HL-60/S4 treated with retinoic acid at 250 ng/mL for 4 days and 3 days (cell line): ENCODE measurements around the gene IFFO2.

ENCODE experiments used
- in situ Hi-C: fragments of 300-500 bp; cut with MboI; formaldehyde crosslinking; loops from 2 replicates; pipeline ENCODE4 v1.7.0; 2022; ENCODE audit warnings: low sequenced_read_pairs

Gene IFFO2

DNA sequence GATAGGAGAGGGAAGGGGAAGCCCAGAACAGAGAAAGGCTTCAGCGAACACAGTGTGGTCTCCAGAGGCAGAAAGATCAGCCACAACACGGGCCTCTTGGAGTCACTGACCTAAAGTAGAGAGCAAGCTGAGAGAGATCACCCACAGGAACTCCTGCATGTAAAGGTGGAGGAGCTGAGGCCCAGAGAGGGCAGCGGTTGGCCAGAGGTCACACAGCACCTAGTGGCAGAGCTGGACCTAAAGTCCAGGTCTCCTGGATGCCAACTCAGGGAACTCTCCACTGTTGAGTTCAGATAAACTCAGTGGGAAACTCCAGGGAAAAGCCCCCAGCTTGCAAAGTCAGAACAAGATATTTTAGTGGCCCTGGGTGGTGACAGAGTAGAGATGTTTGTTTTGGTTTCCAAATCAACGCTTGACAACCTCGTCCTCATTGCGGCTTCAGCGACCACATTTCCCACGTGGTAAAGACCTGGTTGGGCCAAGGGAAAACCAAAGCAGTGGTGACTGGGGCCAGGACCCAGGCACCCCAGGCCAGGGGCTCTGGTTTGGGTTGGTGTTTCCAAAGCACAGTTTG is 4.6 kb downstream of the IFFO2 start:
- in situ Hi-C loops, result no loop called here

DNA sequence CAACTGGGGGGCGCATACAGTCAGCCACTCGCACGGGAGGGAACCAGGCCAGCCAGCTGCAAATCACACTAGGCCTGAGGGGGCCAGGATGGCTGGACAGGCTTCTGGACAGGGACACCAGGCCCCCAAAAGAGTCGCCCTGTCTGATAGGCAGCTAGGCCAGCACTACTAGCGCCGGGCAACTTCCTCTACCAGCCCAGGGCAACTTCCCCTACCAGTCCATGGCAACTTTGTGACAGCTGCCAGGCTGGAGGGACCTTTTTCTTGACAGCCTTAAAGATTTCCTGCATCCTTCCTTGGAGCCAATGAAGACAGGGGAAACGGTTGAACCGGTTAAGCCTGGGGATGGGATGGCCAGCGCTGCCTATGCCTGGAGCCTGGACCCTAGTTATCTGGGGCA is 5.1 kb downstream of the IFFO2 start:
- in situ Hi-C loops, result no loop called here

DNA sequence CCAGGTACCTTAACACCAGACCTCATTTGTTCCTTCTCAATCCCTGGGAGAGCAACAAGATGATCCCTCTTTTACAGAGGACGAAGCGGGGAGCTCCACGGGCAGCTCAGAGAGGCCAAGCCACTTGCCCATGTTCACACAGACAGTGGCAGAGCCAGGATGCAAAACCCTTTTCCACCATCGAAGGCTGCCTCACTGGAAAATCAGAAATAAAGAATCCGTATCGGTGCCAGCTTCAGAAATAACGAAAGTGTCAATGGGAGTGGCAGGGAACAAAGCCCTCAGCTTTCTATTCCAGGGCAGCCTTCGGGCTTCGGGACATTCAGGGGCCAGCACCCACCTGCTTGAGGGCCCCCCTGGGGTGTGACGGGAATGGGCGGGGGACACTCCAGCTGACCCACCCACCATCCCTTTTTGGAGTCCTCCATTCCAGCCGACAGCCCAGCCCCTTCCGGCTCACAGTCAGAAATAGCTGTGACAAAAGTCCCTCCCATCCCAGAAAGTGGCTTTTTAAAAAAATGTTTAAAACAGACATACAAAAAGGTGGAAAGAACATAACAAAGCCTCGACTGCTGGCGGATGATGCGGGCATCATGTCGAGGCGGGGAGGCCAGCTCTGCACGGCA is 6.0 kb downstream of the IFFO2 start:
- in situ Hi-C loops, result no loop called here

DNA sequence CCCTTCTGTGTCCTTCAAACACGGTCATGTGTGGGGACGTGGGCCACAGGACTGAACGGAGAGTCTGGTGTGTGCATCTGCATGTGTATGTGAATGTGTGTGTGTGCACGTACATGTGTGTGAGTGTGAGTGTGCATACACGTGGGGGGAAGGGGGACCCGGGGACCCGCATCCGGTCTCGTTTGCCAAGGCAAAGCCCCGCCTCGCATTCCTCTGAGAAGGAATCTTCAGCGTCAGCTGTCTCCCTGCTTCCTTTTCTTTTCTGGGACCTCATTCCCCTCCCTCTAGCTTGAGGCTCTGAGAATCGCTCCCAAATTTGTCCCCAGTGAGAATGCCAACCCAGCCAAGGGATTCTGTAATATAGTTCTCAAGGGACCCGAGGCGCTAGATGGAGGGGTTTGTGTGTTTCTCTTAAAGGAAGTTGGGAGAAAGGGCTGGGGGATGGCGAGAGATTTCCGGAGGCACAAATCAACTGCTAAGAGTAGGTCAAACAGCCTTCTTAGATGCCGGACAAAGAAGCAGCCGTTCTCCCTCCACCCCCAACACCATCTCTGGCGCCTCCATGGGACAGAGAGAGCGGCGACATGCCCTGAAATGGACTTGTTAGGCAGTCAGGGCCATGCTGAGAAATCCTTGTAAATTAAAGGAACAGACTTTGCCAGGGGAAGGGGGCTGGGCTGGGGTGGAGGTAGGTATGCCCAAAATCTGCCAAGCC is 6.6 kb downstream of the IFFO2 start:
- in situ Hi-C loops, result no loop called here

DNA sequence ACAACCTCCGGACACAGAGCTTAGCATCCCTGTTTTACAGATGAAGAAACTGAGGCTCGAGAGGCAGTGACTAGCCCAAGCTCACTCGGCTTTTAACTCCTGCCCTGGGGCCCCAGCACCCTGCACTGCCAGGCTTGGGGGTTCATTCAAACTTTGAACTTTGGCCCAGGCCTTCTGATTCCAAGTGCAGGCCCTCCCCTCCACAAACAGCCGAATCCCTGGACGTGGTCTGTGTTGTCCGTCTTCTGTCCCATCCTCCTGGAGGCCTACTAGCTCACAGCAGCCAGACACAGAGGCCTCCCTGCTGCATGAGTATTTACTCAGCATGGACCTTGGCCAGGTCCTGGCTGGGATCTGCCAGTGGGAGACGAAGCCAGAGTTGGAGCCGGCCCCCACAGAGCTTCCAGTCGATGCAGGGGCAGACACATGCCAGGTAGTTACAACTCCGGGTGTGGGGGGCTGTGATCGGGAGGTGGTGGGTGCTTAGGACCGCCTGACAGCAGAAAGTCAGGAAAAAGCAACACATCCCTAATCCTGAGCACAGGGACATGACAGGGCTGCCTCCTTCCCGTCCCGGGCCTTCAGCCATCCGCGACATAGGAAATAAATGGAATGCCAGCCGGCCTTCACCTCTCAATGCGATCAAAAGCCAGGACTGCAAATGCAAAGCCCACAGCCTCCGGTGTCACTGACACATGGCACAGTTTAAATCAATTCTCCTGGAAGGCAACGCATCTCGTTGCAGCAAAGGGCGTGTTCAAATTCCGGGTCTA is 7.4 kb downstream of the IFFO2 start:
- in situ Hi-C loops, result no loop called here

DNA sequence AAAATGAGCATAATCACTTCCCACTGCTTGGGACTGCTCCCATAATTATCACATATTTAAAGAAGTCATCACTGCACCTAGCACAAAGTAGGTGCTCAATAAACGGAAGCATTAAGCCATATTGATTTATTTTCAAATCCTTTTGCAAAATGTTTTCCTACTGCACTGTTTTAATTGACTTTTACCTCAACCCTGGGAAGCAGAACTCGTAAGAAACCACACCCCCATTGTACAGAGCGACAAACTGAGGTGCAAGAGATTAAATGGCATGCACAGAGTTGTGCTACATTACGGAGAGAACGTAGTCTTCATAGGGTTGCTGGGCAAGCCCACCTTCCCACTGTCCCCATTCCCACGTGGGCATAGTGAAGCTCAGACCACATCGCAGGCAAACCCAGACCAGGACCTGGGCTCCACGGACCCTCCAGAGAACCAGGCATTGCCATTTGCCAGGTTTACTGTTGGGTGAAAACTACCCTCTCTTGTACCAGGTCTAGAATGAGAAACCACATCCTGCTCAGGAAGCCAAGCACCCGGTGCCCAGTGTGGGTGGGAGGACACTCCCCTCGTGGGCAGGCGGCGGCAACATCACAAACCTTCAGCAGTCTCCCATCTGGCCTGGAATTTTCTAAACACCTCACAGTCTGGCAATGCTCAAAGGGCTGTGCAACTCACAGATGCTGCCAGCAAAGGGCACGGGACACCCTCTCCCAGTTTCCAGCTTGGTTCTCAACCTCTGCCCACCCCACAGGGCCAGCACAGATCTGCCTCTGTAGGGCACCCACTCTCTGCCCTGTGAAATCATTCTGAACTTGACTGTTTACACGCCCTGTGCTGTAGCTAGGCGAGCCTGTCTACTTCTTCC is 8.2 kb downstream of the IFFO2 start:
- in situ Hi-C loops, result no loop called here

DNA sequence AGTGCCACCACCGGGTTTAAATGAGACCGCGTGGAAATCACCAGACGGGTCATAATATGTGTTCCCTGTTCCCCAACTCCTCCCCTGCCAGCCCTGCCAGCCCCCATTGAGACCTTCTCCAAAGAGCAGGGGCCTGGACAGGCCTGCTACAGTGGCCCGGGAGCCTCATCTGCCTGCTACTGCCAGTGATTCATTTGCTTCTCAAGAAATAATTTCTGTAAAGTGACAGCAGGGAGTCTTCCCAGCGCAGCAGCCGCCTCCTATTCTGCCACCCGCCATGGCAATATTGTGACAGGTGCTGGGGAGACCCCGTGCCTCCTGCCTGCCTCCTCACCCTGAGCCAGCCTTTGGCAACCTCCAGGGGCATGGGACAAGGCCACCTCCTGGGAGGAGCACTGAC is 8.9 kb downstream of the IFFO2 start:
- in situ Hi-C loops, result no loop called here

DNA sequence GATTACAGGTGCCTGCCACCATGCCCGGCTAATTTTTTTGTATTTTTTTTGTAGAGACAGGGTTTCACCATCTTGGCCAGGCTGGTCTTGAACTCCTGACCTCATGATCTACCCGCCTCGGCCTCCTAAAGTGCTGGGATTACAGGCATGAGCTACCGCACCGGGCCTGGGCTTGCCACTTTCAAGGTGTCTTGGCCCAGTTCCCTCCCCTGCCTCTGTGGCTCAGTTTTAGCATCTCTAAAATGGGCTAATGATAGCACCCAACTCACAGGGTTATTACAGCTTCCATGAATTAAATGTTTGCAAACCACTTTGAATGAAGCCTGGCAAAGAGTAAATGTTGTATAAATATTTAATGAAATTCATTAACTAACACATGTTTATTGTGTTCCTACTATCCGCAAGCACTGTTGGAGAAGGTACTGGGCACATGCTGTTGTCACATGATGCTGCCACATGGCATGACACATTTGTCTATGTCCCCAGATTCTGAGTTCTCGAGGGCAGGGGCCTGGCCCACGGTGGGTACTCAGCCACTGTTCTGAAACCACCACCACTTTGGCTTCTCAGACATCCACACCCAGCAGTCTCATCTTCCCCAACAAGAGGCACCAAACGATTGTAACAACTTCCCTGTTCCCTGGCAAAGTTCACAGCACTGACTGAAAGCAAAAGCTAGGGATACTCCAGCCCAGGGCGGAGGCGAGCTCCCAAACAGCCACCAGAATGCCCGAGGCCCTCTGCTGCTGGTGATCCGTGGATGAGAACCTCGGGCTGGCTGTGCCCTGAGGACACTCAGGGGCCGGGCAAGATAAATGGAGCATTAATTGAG is 9.7 kb downstream of the IFFO2 start:
- in situ Hi-C loops, result no loop called here

DNA sequence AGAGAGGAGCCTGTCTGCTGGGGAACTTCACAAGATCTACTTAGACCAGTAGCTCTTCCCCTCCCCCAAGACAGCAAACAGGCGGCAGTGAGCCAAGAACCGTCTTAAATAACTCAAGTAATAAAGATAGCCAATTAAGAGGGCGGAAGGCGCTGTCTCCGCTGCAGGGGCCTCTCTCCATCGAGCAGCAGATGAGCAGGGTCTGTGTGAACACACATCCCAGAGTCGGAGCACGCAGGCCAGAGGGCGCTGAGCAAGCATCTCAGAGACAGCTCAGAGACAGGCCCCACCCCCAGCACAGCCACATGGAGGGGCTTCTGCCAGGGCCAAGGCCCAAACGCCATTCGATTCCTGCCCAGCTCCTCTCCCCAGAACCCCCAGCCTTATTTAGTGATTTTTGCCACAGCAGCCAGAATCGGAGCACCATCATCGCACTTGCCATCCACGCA is 11.1 kb downstream of the IFFO2 start:
- in situ Hi-C loops, result no loop called here

DNA sequence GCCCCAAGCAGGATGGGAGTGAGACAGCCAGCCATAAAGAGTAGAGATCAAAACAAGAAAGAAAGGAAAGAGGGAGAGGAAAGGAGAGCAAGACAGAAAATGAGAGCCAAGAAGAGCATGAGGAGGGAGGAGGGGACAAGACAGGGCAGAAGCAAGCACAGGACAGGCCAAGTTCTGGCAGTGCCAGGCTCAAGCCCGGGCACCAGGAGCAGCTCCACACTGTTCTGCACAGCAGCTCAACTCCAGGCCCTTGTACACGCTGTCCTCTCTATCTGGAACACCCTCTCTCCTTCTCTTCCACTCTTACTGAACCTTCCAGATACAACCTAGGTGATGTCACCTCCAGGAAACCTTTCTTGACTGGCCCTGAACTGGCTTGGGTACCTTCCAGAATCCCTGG is 11.7 kb downstream of the IFFO2 start:
- in situ Hi-C loops, result no loop called here

DNA sequence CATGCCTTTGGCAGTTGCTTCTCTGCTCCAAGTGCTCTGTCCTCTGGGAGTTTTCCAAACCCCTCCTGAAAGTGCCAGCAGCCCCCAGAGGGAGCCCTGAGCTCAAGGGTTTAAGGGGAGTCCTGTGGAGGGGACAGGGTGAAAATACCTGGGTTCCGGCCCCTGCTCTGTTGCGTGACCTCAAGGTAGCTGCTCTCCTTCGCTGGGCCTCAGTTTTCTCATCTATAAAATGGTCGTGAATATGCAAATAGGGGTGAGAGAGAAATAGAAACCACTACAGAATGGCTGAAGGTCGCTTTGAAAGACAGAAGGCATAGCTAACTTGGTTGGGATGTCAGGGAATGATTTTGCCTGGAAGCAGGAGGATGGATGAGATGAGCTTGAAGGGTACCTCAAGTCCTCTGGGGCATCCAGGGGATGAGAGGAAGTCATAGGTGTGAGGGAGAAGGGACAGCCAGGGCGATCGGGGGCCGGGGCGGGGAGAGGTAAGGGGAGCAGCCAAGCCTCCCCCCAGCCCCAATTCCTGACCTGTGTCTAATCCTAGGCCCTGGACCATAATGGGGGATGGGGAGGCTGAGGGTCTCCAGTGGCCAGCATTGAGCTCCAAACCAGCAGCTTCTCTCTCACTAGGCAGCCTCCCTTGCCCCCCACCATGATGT is 12.4 kb downstream of the IFFO2 start:
- in situ Hi-C loops, result no loop called here

DNA sequence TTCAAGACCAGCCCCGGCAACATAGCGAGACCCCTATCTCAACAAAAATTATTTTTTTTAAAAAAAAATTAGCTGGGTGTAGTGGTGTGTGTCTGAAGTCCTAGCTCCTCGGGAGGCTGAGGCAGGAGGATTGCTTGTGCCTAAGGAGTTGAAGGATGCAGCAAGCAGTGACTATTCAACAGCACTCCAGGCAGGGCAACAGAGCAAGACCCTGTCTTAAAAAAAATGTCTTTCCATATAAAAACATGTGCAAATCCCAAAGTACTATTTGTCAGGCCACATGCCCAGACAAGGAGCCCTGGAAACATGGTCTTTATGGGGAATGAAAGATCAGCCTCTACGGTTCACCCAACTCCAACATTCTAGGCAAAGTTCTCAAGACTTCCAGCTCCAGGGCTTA is 13.3 kb downstream of the IFFO2 start:
- in situ Hi-C loops, result no loop called here

DNA sequence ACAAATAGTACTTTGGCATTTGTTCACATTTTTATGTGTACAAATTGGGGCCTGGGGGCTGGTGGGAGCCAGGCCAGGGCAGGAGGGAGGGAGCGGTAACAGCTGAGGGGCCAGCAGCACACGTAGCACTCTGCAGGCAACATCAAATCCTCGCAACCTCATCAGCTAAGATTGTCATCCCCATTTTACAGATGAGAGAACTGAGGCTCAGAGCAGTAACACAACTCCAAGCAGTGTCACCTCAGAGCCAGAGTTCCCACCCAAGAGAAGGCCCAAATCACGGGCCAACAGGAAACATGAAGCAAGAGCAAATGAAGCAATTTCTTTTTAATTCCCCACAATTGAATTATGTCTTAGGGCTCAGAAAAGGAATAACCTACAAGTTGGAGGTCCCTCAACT is 14.1 kb downstream of the IFFO2 start:
- in situ Hi-C loops, result no loop called here

DNA sequence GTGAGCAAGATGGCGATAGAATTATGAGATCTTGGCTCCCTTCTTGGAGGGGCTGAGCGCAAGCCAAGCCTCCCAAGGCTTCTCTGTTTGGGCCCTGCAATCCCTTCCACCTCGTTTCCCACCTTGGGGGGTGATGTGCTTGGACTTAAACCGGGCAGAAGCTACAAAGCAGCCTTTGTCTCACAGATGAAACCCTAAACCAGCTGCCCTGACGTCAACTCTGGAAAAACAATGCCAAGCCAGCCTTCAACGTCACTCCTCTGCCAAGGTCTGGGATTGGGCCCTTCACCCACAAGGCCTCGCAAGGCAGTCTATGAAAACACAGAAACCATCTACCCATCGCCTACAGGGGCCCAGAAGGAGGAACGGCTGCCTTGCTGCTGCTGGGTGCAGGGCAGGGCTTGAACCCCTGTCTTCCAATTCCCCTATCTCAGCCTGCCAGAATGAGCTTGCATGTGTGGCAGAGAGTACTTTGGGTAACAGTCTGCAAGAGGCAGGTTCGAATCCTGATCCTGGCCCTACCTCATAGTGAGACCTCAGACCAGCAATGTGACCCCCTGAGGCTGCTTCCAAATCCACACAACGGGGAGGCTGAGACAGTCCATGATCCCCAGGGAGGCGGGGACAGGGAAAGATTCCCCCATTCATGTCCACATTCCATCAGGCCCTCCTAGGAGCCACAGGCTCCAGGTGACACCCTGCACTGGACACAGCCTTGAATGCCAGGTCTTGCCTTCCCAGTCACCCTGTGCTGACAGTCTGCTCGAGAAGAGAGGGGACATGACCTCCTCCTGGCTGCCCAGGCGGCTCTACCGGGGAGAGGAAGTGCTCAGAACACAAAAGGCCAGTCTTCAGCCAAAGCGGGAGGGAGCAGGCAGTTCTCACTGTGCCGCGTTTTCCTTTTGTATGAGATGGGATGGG is 15.0 kb downstream of the IFFO2 start:
- in situ Hi-C loops, result no loop called here

DNA sequence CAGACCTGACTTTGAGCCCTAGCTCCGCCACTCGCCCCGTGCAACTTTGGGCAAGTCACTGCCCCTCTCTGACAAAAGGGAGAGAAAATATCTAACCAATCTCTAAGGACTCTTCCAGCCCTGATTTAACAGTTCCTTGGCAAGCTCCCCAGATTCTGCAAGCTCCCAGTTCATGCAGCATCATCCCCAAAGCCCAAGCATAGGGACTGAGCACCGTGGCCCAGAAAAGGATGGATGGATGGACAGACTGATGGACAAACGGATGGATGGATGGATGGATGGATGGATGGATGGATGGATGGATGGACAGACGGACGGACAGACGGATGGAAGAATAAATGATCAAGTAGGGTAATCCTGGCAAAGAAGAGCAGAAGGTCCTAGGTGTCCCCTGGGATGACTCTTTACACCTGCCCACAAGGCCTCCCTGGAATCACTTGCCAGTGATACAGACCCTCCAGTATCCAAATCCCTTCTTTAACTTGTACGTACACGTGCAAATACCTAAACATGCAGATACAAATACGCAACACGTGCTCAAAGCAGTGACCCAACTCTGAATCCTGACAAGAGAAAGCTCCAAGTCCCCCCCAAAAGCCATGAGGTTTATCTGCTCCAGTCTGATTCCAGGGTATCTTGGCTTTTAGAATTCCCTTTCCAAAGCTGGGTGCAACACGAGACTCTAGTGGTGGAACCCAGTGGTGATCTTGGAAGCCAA is 16.0 kb downstream of the IFFO2 start:
- in situ Hi-C loops, result no loop called here

DNA sequence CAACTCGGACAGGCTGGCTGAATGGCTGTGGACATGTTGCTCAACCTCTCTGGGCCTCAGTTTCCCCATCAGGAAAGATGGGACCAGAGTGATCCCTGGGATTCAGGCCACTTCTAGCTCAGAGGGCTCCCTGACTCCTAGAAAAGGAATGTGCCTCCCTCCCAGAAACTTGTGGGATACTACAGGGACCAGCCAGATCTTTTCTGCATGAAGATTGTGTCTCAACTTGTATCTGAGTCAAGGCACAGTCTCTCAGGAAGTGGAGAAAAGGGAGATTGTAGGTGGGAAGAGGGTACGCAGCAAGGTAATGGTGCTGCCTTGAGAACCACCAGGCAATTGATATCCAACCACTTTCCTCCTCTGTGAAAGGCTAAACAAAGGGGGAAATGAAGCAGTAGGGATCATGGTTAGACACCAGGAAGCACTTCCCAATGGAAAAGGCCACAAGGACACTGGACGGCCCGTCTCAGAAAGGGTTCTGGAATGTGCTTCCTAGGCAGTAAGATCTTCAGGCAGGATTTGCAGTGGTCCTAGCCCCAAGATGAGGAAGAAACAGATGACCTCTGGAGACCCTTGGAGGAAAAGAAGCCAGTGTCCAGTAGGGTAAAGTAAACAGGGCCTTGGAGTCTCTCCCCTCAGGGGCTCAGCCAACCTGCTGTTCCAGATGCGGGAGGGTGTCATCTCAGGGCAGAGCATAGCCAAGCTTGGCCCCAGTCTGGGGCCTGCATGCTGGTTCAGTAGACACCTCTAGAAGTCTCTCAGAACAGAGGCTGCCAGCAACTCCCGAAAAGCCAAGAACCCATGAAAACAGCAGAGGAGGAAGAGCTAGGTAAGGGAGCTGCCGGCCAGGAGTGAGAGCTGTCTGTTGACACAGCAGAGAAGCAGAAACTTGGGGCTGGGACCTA is 16.8 kb downstream of the IFFO2 start:
- in situ Hi-C loops, result no loop called here

DNA sequence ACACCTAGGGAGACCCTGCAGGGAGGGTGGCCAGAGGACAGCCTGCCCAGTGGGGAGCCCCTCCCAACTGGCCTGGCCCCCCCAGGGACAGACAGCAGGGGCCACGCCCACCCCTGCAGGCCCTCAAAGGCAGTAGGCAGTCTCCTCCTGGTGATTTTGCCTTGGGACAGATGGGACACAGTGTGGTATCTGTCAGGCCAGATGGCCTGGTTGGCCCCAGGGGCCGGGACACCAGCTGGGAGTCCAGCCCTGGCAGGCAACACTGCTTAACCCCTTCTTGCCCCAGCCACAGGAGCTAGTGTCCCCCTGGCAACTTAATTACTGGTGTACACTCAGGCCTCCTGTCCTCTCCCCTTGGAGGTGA is 17.8 kb downstream of the IFFO2 start:
- in situ Hi-C loops, result no loop called here
